Hepatocyte (in vitro differentiated cells): Measurements from ENCODE around the gene PISD.

Source experiments
- CTCF ChIP-seq: fragments of 200-600 bp; sonication (generic); IDR thresholded peaks from 2 replicates; pipeline ENCODE4 v1.5.1; 2016; ENCODE audit warnings: antibody characterized with exemption, mild to moderate bottlenecking; ENCODE audit not compliant: poor library complexity
- EZH2 ChIP-seq: fragments of 200-600 bp; sonication (generic); IDR thresholded peaks from 2 replicates; pipeline ENCODE4 v1.6.1; 2016; ENCODE audit warnings: antibody characterized with exemption, mild to moderate bottlenecking, borderline replicate concordance
- EZH2phosphoT487 ChIP-seq: fragments of 200-600 bp; sonication (generic); IDR thresholded peaks from one replicate; pipeline ENCODE4 v1.6.1; 2018; ENCODE audit warnings: antibody characterized with exemption, mild to moderate bottlenecking, low read depth, moderate library complexity; ENCODE audit not compliant: unreplicated experiment, severe bottlenecking

DNA sequence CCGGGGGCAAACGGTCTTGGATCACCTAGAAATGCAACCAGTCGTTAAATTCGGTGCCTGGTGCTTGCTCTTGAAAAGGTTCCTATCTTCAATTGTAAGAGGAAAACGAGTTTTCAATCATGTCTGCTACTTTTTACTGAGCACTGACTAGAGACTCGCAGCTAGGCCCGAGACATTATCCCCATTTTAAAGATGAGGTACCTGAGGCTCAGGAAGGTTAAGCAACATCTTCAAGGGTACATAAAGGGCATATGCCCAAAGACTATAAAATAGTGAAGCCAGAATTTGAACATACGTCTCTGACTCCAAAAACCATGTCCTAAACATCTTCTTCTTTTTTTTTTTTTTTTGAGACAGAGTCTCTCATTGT lies 638 bp upstream of the PISD start:
- TF ChIP-seq CTCF: no peak
- TF ChIP-seq EZH2phosphoT487: no peak
- TF ChIP-seq EZH2: no peak
